GM18505 (cell line): Measurements from ENCODE around the gene ASB13.

Source experiments
- ATAC-seq: cut with Tn5 transposase; IDR thresholded peaks from one replicate; pipeline ENCODE4 v1.9.1; 2021; ENCODE audit not compliant: unreplicated experiment
- POLR2A ChIP-seq: IDR thresholded peaks from 4 replicates; pipeline ENCODE4 v1.6.1; 2011; ENCODE audit warnings: borderline replicate concordance; ENCODE audit not compliant: insufficient read depth, insufficient read length; ENCODE audit errors: extremely low read depth

Gene ASB13

GRCh38 chr10:5607594-5607993 is 58.8 kb downstream of the ASB13 start:
- no peak for TF ChIP-seq POLR2A
- ATAC-seq, result no peak

- no peak for TF ChIP-seq POLR2A
- no peak for ATAC-seq
Measured at GRCh38 chr10:5606864-5607263, 59.5 kb downstream of the ASB13 start.

DNA sequence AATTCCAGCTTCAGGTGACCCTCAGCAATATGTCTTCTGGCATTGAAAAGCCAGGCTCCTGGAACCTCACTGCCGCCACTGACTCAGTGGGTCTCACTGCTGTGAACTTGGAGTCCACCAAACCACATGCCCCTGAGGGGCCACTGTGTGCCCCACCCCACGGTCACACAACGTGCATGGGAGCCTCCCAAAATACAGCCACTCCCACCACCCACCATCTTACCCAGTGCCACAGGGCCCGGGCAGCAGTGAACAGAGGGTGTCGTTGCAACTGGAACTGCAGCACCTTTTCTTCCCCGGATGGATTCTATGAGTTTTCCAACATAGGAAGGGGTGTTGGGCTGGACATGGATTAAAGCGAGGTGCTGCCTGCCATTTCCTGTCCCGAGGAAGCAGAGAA is 60.1 kb downstream of the ASB13 start:
- no peak for ATAC-seq
- TF ChIP-seq POLR2A, result no peak

GRCh38 chr10:5604961-5605360 is 61.4 kb downstream of the ASB13 start:
- ATAC-seq, result no peak
- TF ChIP-seq POLR2A, result no peak

- ATAC-seq, result no peak
- TF ChIP-seq POLR2A, result no peak
Measured at GRCh38 chr10:5604236-5604925, 62.0 kb downstream of the ASB13 start.

DNA sequence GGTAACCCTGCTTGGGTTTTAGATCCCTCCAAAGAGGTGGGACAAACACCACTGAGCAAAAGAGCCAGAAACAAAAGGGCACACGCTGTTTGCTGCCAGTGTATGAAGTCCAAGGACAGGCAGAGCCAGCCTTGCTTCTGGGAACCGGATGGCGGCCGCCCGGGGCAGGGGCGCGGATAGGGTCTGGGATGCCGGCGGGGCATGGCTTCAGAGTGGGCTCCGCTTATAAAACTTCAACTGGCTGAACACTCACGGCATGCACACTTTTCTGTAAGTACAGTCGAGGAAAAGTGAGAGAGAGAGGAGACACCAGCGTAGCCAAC is 62.6 kb downstream of the ASB13 start:
- no peak for ATAC-seq
- TF ChIP-seq POLR2A, result no peak

DNA sequence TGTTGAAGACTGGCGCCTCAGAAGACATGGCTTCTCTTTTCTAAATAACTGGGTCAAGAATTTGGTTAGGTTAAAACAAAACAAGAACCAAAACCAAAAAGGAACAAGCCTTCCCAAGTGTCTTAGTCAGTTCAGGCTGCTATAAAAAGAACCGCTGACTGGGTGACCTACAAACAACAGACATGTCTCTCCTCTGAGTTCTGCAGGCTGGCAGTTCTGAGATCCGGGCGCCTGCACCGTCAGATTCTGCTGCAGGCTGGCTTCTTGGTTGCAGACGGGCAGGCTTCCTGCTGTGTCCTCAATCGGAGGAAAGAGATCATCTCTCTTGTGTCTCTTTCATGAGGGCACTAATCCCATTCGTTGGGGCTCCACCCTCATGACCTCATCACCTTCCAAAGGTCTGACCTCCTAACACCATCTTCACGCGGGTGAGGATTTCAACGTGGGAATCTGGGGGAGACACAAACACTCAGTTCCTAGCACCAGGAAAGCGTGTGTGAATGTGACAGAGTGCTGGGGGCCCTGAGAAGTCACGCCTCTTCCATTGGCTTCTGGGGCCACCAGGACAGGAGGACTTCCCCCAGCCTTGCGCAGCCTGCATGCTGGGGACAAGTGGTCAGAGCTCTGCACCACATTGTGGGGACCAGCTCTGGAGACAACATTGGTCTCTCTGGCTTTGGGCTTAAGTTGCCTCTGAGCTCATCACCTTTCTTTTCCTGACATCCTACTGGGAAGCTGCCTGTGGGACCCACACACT is 63.1 kb downstream of the ASB13 start:
- TF ChIP-seq POLR2A, result no peak
- no peak for ATAC-seq

- no peak for ATAC-seq
- no peak for TF ChIP-seq POLR2A
Measured at GRCh38 chr10:5601826-5602495, 64.4 kb downstream of the ASB13 start.

GRCh38 chr10:5600908-5601307 is 65.5 kb downstream of the ASB13 start:
- ATAC-seq, result no peak
- no peak for TF ChIP-seq POLR2A

- ATAC-seq, result no peak
Measured at GRCh38 chr10:5599613-5600520, 66.5 kb downstream of the ASB13 start.

DNA sequence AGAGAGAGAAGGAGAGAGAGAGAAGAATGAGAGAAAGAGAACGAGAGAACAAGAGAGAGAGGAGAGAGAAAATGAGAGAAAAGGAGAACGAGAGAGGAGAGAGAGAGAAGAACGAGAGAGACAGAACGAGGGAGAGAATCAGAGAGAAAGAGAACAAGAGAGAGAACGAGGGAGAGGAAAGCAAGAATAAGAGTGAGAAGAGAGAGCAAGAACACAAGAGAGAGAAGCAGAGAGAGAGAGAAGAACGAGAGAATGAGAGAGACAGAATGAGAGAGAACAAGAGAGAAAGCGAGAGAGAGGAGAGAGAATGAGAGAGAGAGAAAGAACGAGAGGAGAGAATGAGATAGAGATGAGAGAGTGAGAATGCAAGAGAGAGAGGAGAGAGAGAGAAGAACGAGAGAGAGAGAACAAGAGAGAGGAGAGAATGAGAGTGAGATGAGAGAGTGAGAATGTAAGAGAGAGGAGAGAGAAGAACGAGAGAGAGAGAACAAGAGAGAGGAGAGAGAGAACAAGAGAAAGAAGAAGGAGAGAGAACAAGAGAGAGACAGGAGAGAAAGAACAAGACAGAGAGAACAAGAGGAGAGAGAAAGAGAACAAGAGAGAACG is 68.2 kb downstream of the ASB13 start:
- TF ChIP-seq POLR2A, result no peak
- no peak for ATAC-seq

More at GRCh38 chr10:5599613-5600520, 66.5 kb downstream of the ASB13 start:
- no peak for TF ChIP-seq POLR2A

DNA sequence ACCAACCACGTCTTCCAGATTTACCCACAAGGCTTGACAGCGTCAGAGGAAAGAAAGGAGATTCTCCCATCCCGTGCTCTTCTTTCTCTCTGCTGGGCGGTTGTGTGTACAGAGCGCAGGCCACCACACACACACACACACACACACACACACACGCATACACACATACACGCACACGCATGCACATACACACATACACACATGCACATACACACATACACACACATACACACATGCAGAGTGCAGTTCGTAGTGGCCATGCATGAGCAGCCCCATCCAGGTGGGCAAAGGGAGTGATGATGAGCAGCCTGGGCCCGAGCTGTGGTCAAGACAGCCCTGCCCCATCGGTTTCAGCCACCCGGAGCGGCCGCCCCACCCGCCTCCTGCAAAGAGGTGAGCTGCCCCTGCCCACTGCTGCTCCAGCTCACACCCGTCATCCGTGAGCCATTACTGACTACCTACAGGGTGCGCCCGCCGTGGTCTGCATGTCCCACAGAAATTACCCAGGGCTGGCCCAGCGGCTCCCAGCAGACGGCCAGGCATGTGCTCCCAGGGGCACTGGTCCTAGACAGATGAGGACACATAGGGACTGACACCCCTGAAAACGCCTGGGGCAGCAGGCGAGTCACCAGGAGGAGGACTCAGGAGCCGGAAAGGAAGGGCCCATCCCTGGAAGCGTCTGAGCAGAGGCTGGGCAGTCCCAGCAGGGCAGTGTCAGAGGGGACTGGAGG is 69.6 kb downstream of the ASB13 start:
- ATAC-seq, result no peak
- no peak for TF ChIP-seq POLR2A
